ENCODE data around the gene ITM2C.

DNA sequence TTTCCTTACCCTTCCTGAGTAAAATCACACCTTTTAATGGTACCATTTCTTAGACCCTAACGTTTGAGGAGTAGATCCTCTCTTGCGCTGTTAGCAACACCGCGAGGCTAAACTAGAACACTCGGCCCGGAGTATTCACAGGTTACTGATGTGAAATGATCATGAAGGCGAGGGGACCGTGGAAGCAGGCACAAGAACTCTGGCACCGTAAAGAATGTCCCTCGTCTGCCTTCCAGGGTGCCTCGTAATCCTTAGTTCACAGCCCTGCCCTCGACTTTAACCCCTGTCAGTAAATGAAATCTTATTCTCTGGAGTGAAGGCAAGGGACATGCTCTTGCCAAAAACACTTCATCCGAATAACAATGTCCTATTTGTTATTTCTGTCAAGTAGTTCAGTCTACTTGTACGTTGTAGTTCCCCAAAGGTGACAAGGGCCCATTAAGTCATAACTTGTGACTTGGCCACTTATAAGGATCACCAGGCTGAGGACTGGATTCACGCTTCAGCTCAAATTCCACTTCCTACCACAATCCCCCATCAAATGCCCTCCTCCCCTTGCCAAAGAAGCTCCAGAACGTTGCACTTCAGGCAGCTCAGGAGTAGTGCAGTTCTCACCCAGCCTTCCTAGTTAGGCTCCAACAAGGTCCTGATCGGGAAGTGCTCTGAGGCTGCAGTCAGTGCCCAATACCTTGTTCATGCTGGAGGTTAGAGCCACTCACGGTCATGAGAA, 43.3 kb upstream of the ITM2C start:
- no peak for TF ChIP-seq CEBPB (IDR thresholded peaks at IDR 0.05)
- TF ChIP-seq EP300 (IDR thresholded peaks at IDR 0.05; ENCODE audit: borderline replicate concordance) = no peak
- TF ChIP-seq, protein P1, sequence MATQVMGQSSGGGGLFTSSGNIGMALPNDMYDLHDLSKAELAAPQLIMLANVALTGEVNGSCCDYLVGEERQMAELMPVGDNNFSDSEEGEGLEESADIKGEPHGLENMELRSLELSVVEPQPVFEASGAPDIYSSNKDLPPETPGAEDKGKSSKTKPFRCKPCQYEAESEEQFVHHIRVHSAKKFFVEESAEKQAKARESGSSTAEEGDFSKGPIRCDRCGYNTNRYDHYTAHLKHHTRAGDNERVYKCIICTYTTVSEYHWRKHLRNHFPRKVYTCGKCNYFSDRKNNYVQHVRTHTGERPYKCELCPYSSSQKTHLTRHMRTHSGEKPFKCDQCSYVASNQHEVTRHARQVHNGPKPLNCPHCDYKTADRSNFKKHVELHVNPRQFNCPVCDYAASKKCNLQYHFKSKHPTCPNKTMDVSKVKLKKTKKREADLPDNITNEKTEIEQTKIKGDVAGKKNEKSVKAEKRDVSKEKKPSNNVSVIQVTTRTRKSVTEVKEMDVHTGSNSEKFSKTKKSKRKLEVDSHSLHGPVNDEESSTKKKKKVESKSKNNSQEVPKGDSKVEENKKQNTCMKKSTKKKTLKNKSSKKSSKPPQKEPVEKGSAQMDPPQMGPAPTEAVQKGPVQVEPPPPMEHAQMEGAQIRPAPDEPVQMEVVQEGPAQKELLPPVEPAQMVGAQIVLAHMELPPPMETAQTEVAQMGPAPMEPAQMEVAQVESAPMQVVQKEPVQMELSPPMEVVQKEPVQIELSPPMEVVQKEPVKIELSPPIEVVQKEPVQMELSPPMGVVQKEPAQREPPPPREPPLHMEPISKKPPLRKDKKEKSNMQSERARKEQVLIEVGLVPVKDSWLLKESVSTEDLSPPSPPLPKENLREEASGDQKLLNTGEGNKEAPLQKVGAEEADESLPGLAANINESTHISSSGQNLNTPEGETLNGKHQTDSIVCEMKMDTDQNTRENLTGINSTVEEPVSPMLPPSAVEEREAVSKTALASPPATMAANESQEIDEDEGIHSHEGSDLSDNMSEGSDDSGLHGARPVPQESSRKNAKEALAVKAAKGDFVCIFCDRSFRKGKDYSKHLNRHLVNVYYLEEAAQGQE (IDR thresholded peaks at IDR 0.05; ENCODE audit: low read depth) = no peak
- no peak for TF ChIP-seq CREB1 (IDR thresholded peaks at IDR 0.05; ENCODE audit: low read depth)
- TF ChIP-seq EGR1 (IDR thresholded peaks at IDR 0.05) = no peak
- TF ChIP-seq RAD21 (IDR thresholded peaks at IDR 0.05; ENCODE audit: low read depth) = no peak
- no peak for TF ChIP-seq TAF1 (IDR thresholded peaks at IDR 0.05; ENCODE audit: low read depth)
- TF ChIP-seq, protein P2, sequence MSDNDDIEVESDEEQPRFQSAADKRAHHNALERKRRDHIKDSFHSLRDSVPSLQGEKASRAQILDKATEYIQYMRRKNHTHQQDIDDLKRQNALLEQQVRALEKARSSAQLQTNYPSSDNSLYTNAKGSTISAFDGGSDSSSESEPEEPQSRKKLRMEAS (IDR thresholded peaks at IDR 0.05) = no peak
- TF ChIP-seq TCF12 (IDR thresholded peaks at IDR 0.05; ENCODE audit: low read depth) = no peak
- TF ChIP-seq NFIC (IDR thresholded peaks at IDR 0.05) = no peak

Data from Ishikawa (cell line).